Sigmoid colon (tissue), 7 donors: ENCODE data around the gene HS6ST2. TPM values are rescaled to one million over a fixed set of nuclear protein-coding genes. Genes with fewer than 3 reads are reported as not detected.

Experiments
- DNase-seq: peaks from one replicate; pipeline ENCODE4 v3.0.0-alpha.2; 2019
- H3K27ac ChIP-seq, 4 donors: fragments of 200-600 bp; sonication (generic); one replicate each; pipeline ENCODE4 v1.5.1; 2016 to 2019; ENCODE audit warnings: mild to moderate bottlenecking in 1 of 4
- H3K27me3 ChIP-seq, 3 donors: fragments of 200-600 bp; sonication (generic); one replicate each; pipeline ENCODE4 v1.5.1; 2019; ENCODE audit warnings: mild to moderate bottlenecking in 1 of 3
- H3K36me3 ChIP-seq, 4 donors: fragments of 200-600 bp; sonication (generic); one replicate each; pipeline ENCODE4 v1.5.1; 2016 to 2019
- H3K4me1 ChIP-seq, 4 donors: fragments of 200-600 bp; sonication (generic); one replicate each; pipeline ENCODE4 v1.5.1; 2017 to 2019
- H3K4me3 ChIP-seq, 4 donors: fragments of 200-600 bp; sonication (generic); one replicate each; pipeline ENCODE4 v1.5.1; 2017 to 2019; ENCODE audit warnings: mild to moderate bottlenecking in 2 of 4, moderate library complexity in 1 of 4
- H3K9me3 ChIP-seq, 4 donors: fragments of 200-600 bp in 3 of 4; sonication (generic) in 3 of 4; one replicate each; pipeline versions ENCODE4 v1.5.1 to v1.6.1; 2013 to 2019
- CTCF ChIP-seq, 4 experiments: fragments of 450-650 bp in 3 of 4; fragments of 200-600 bp in 1 of 4; IDR thresholded peaks; one replicate each; pipeline ENCODE4 v1.5.1; 2016 to 2019; ENCODE audit warnings: antibody characterized with exemption in 4 of 4, mild to moderate bottlenecking in 3 of 4, moderate library complexity in 2 of 4
- EP300 ChIP-seq, 4 donors: sonication (generic); formaldehyde crosslinking; IDR thresholded peaks; one replicate each; pipeline ENCODE4 v1.6.1; 2017; ENCODE audit warnings: antibody characterized with exemption in 4 of 4
- POLR2A ChIP-seq, 2 donors: fragments of 450-650 bp; IDR thresholded peaks; one replicate each; pipeline ENCODE4 v1.6.1; 2016; ENCODE audit warnings: antibody characterized with exemption in 2 of 2, mild to moderate bottlenecking in 2 of 2, moderate library complexity in 2 of 2
- POLR2AphosphoS5 ChIP-seq, 4 donors: sonication (generic); formaldehyde crosslinking; IDR thresholded peaks; one replicate each; pipeline ENCODE4 v1.6.1; 2017; ENCODE audit warnings: antibody characterized with exemption in 4 of 4
- WGBS, 2 donors: extraction: QIAGEN DNeasy Blood & Tissue Kit; methylation state at CpG; one replicate each; pipeline ENCODE4 v1.1.7; 2013; 5-methylcytosine and 5-hydroxymethylcytosine counted together
- intact Hi-C: fragments of 100-400 bp; cut with DNase I; formaldehyde crosslinking; loops from one replicate; pipeline ENCODE4 v1.15.1; 2023
- polyA plus RNA-seq, 3 donors: library from polyadenylated mRNA; stranded (reverse); fragments of 200-250 nt; gene quantifications; one replicate each; pipeline ENCODE4 v1.2.3, GENCODE V29; 2013
- total RNA-seq, 4 donors: library from RNA; depleted of rRNA; stranded (reverse); fragments of >200 nt; gene quantifications; one replicate each; pipeline ENCODE4 v1.1.0, GENCODE V29; 2016
- donor health status: healthy with polysubstance abuse.
- donor health status: Bipolar disorder and iron deficiency.
- donor health status: healthy.

The HS6ST2 gene
- total and polyA plus RNA-seq, 7 donors: under 0.01 to 0.82 (median 0.27) TPM; not detected in 1

- DNase-seq: no peak
- Histone ChIP-seq H3K36me3 (no peaks in the 10 kb centered on the region), H3K27me3 (peaks cover 0 to 5% (median 0%) of the 10 kb centered on the region in 3 donors), H3K4me3 (no peak overlapping the region), H3K9me3 (no peaks in the 10 kb centered on the region), H3K27ac (no peak overlapping the region), H3K4me1 (no peaks in the 10 kb centered on the region)
- 95% methylated on average over 3 of the region's 3 CpGs for WGBS, 2 donors
- TF ChIP-seq CTCF (IDR thresholded peaks at IDR 0.05) (no peak), POLR2AphosphoS5 (IDR thresholded peaks at IDR 0.05) (no peak), POLR2A (IDR thresholded peaks at IDR 0.05) (no peak), EP300 (IDR thresholded peaks at IDR 0.05) (no peak)
- intact Hi-C loops: no loop called here
Observed at GRCh38 chrX:132743086-132743485, 215.3 kb downstream of the HS6ST2 start.

- no peaks in the 10 kb centered on the region for H3K4me1 ChIP-seq
- intact Hi-C loops: no loop called here
Observed at GRCh38 chrX:132742246-132742645, 216.2 kb downstream of the HS6ST2 start.

GRCh38 chrX:132741689-132742088 lies 216.7 kb downstream of the HS6ST2 start:
- intact Hi-C loops: no loop called here
- Histone ChIP-seq H3K27ac (no peak overlapping the region), H3K36me3 (no peaks in the 10 kb centered on the region), H3K4me1 (no peaks in the 10 kb centered on the region), H3K9me3 (no peaks in the 10 kb centered on the region), H3K4me3 (no peak overlapping the region), H3K27me3 (peaks cover 0 to 5% (median 0%) of the 10 kb centered on the region in 3 donors)
- WGBS, 2 donors: 80 to 81% methylated on average over 2 of the region's 2 CpGs
- no peak for TF ChIP-seq EP300 (IDR thresholded peaks at IDR 0.05)
- no peak for TF ChIP-seq POLR2AphosphoS5 (IDR thresholded peaks at IDR 0.05)
- no peak for TF ChIP-seq POLR2A (IDR thresholded peaks at IDR 0.05)
- no peak for DNase-seq

More at GRCh38 chrX:132742246-132742645, 216.2 kb downstream of the HS6ST2 start:
- Histone ChIP-seq H3K9me3 (no peaks in the 10 kb centered on the region), H3K4me3 (no peak overlapping the region), H3K27ac (no peak overlapping the region), H3K36me3 (no peaks in the 10 kb centered on the region), H3K27me3 (peaks cover 0 to 5% (median 0%) of the 10 kb centered on the region in 3 donors)
- 14 to 28% methylated on average over 1 of the region's 1 CpG for WGBS, 2 donors
- no peak for TF ChIP-seq POLR2AphosphoS5 (IDR thresholded peaks at IDR 0.05)
- TF ChIP-seq CTCF (IDR thresholded peaks at IDR 0.05): no peak
- TF ChIP-seq POLR2A (IDR thresholded peaks at IDR 0.05): no peak
- no peak for TF ChIP-seq EP300 (IDR thresholded peaks at IDR 0.05)
- no peak for DNase-seq

- peaks cover 0 to 5% (median 0%) of the 10 kb centered on the region in 3 donors for H3K27me3 ChIP-seq
- H3K27ac ChIP-seq: no peak overlapping the region
- intact Hi-C loops: no loop called here
- 82 to 95% methylated on average over 3 of the region's 3 CpGs for WGBS, 2 donors
- H3K9me3 ChIP-seq: no peaks in the 10 kb centered on the region
- no peak overlapping the region for H3K4me3 ChIP-seq
- no peaks in the 10 kb centered on the region for H3K4me1 ChIP-seq
- no peaks in the 10 kb centered on the region for H3K36me3 ChIP-seq
- TF ChIP-seq CTCF (IDR thresholded peaks at IDR 0.05) (peak in 1 of 4 experiments; percentile 32), POLR2AphosphoS5 (IDR thresholded peaks at IDR 0.05) (no peak)
- DNase-seq: no peak
Observed at GRCh38 chrX:132740316-132741123, 217.9 kb downstream of the HS6ST2 start.

GRCh38 chrX:132738951-132739350 lies 219.5 kb downstream of the HS6ST2 start:
- 89 to 90% methylated on average over 6 of the region's 6 CpGs for WGBS, 2 donors
- Histone ChIP-seq H3K27me3 (no peaks in the 10 kb centered on the region), H3K9me3 (no peaks in the 10 kb centered on the region), H3K4me1 (no peaks in the 10 kb centered on the region), H3K36me3 (no peaks in the 10 kb centered on the region), H3K4me3 (no peak overlapping the region), H3K27ac (no peak overlapping the region)
- TF ChIP-seq POLR2A (IDR thresholded peaks at IDR 0.05) (no peak), POLR2AphosphoS5 (IDR thresholded peaks at IDR 0.05) (no peak), EP300 (IDR thresholded peaks at IDR 0.05) (no peak), CTCF (IDR thresholded peaks at IDR 0.05) (no peak)
- DNase-seq: no peak
- intact Hi-C loops: no loop called here
